Right atrium auricular region (tissue), 2 donors: ENCODE data around the gene SASS6. TPM values are rescaled to one million over a fixed set of nuclear protein-coding genes. Genes with fewer than 3 reads are reported as not detected.

Experiments used
- DNase-seq: peaks from one replicate; pipeline ENCODE4 v3.0.0-alpha.2; 2019; ENCODE audit warnings: low spot score
- H3K27ac ChIP-seq, 2 donors: fragments of 200-600 bp; sonication (generic); 1 replicate in 1 of 2; 2 replicates in 1 of 2; pipeline ENCODE4 v1.5.1; 2016 to 2019
- H3K27me3 ChIP-seq, 2 donors: fragments of 200-600 bp; sonication (generic); one replicate each; pipeline versions ENCODE4 v1.5.1 to v1.6.0; 2017 to 2019
- H3K36me3 ChIP-seq: fragments of 200-600 bp; sonication (generic); one replicate; pipeline ENCODE4 v1.5.1; 2016
- H3K4me1 ChIP-seq, 2 donors: fragments of 200-600 bp; sonication (generic); one replicate each; pipeline versions ENCODE4 v1.5.1 to v1.6.0; 2017 to 2019
- H3K4me3 ChIP-seq, 2 donors: fragments of 200-600 bp; sonication (generic); 1 replicate in 1 of 2; 2 replicates in 1 of 2; pipeline ENCODE4 v1.5.1; 2017 to 2019; ENCODE audit warnings: mild to moderate bottlenecking in 1 of 2, moderate library complexity in 1 of 2
- H3K9me3 ChIP-seq, 2 donors: fragments of 200-600 bp; sonication (generic); one replicate each; pipeline ENCODE4 v1.5.1; 2019
- CTCF ChIP-seq, 2 donors: fragments of 200-600 bp; sonication (generic); IDR thresholded peaks; one replicate each; pipeline ENCODE4 v1.5.1; 2019; ENCODE audit warnings: antibody characterized with exemption in 2 of 2
- total RNA-seq, 2 donors: library from RNA; depleted of rRNA; stranded (reverse); fragments of >200 nt; gene quantifications; one replicate each; pipeline ENCODE4 v1.1.0, GENCODE V29; 2016

Gene SASS6
- total RNA-seq, 2 donors from 2014 or later, result 1.6 to 1.7 TPM

GRCh38 chr1:100131623-100132022 is 1.1 kb downstream of the SASS6 start:
- Histone ChIP-seq H3K27ac (no peak overlapping the region), H3K9me3 (no peaks in the 10 kb centered on the region), H3K36me3 (no peaks in the 10 kb centered on the region), H3K27me3 (no peaks in the 10 kb centered on the region), H3K4me3 (peak overlapping the region in 1 of 2 donors; percentile 81), H3K4me1 (peaks cover 0 to 18% of the 10 kb centered on the region in 2 donors)
- DNase-seq, result no peak
- no peak for TF ChIP-seq CTCF (IDR thresholded peaks at IDR 0.05)

GRCh38 chr1:100130552-100131077 is 2.1 kb downstream of the SASS6 start:
- no peak overlapping the region for H3K27ac ChIP-seq
- no peaks in the 10 kb centered on the region for H3K36me3 ChIP-seq
- TF ChIP-seq CTCF (IDR thresholded peaks at IDR 0.05), result no peak
- no peaks in the 10 kb centered on the region for H3K27me3 ChIP-seq
- no peak overlapping the region for H3K4me3 ChIP-seq
- no peak for DNase-seq
- peaks cover 0 to 16% of the 10 kb centered on the region in 2 donors for H3K4me1 ChIP-seq
- H3K9me3 ChIP-seq, result no peaks in the 10 kb centered on the region

- no peaks in the 10 kb centered on the region for H3K9me3 ChIP-seq
- no peaks in the 10 kb centered on the region for H3K27me3 ChIP-seq
- H3K27ac ChIP-seq, result no peak overlapping the region
- DNase-seq, result no peak
- no peak for TF ChIP-seq CTCF (IDR thresholded peaks at IDR 0.05)
- H3K4me1 ChIP-seq, result peaks cover 0 to 6% of the 10 kb centered on the region in 2 donors
- no peak overlapping the region for H3K4me3 ChIP-seq
- no peaks in the 10 kb centered on the region for H3K36me3 ChIP-seq
These were observed 5.5 kb downstream of the SASS6 start for GRCh38 chr1:100127226-100127625.

GRCh38 chr1:100122177-100122576 is 10.6 kb downstream of the SASS6 start:
- Histone ChIP-seq H3K4me3 (no peak overlapping the region), H3K27ac (no peak overlapping the region), H3K27me3 (no peaks in the 10 kb centered on the region), H3K36me3 (no peaks in the 10 kb centered on the region), H3K4me1 (no peaks in the 10 kb centered on the region), H3K9me3 (no peaks in the 10 kb centered on the region)
- no peak for TF ChIP-seq CTCF (IDR thresholded peaks at IDR 0.05)
- no peak for DNase-seq

- no peaks in the 10 kb centered on the region for H3K4me1 ChIP-seq
- no peaks in the 10 kb centered on the region for H3K36me3 ChIP-seq
- H3K4me3 ChIP-seq, result no peak overlapping the region
- no peaks in the 10 kb centered on the region for H3K27me3 ChIP-seq
- no peaks in the 10 kb centered on the region for H3K9me3 ChIP-seq
- no peak for TF ChIP-seq CTCF (IDR thresholded peaks at IDR 0.05)
- no peak overlapping the region for H3K27ac ChIP-seq
- DNase-seq, result no peak
These were observed 17.2 kb downstream of the SASS6 start for GRCh38 chr1:100115524-100115923.

GRCh38 chr1:100109554-100110066 is 23.1 kb downstream of the SASS6 start:
- Histone ChIP-seq H3K9me3 (no peaks in the 10 kb centered on the region), H3K27me3 (no peaks in the 10 kb centered on the region), H3K36me3 (no peaks in the 10 kb centered on the region), H3K27ac (no peak overlapping the region), H3K4me3 (no peak overlapping the region), H3K4me1 (no peaks in the 10 kb centered on the region)
- no peak for TF ChIP-seq CTCF (IDR thresholded peaks at IDR 0.05)
- no peak for DNase-seq
